ACC112 (cell line): ENCODE measurements around the gene TRNAU1AP.
"Not testable (repeated sequence)": the region's sequence is repeated elsewhere in the genome, so short reads cannot be mapped to it uniquely, and the experiment has no call there.

ENCODE experiments used
- H2AFZ ChIP-seq: fragments of 200-600 bp; sonication (generic); one replicate; pipeline ENCODE4 v1.6.0; 2017; ENCODE audit warnings: antibody characterized with exemption, low read length; ENCODE audit not compliant: unreplicated experiment
- H3K27ac ChIP-seq: fragments of 200-600 bp; sonication (generic); 2 replicates; pipeline ENCODE4 v1.5.1; 2014; ENCODE audit warnings: low read depth, mild to moderate bottlenecking, antibody characterized with exemption, low read length, moderate library complexity
- H3K27me3 ChIP-seq: fragments of 200-600 bp; sonication (generic); 2 replicates; pipeline ENCODE4 v1.6.1; 2014; ENCODE audit warnings: mild to moderate bottlenecking, antibody characterized with exemption, low read length, moderate library complexity, mixed read lengths; ENCODE audit not compliant: insufficient read depth
- H3K36me3 ChIP-seq: fragments of 200-600 bp; sonication (generic); 2 replicates; pipeline ENCODE4 v1.6.1; 2016; ENCODE audit warnings: mild to moderate bottlenecking, antibody characterized with exemption, low read length, moderate library complexity, mixed read lengths; ENCODE audit not compliant: insufficient read depth
- H3K4me1 ChIP-seq: fragments of 200-600 bp; sonication (generic); one replicate; pipeline ENCODE4 v1.6.1; 2016; ENCODE audit warnings: low read length, mixed read lengths; ENCODE audit not compliant: insufficient read depth, unreplicated experiment, control insufficient read depth
- H3K4me3 ChIP-seq: fragments of 200-600 bp; sonication (generic); 2 replicates; pipeline ENCODE4 v1.5.1; 2014; ENCODE audit warnings: mild to moderate bottlenecking, low read depth, low read length
- H3K79me2 ChIP-seq: fragments of 200-600 bp; sonication (generic); one replicate; pipeline ENCODE4 v1.6.0; 2016; ENCODE audit warnings: low read length; ENCODE audit not compliant: control insufficient read depth, unreplicated experiment, insufficient read depth

Gene TRNAU1AP

GRCh38 chr1:28545246-28545628 lies 7.6 kb upstream of the TRNAU1AP start:
- no peaks in the 10 kb centered on the region for H3K36me3 ChIP-seq
- no peak overlapping the region for H3K4me3 ChIP-seq
- H3K79me2 ChIP-seq, result no peaks in the 10 kb centered on the region
- no peak overlapping the region for H3K27ac ChIP-seq
- H3K27me3 ChIP-seq, result no peaks in the 10 kb centered on the region
- no peak overlapping the region for H2AFZ ChIP-seq
- no peaks in the 10 kb centered on the region for H3K4me1 ChIP-seq

- peaks cover 3% of the 10 kb centered on the region for H3K79me2 ChIP-seq
- no peaks in the 10 kb centered on the region for H3K36me3 ChIP-seq
- no peaks in the 10 kb centered on the region for H3K27me3 ChIP-seq
- no peak overlapping the region for H3K4me3 ChIP-seq
- no peaks in the 10 kb centered on the region for H3K4me1 ChIP-seq
- H3K27ac ChIP-seq, result no peak overlapping the region
- H2AFZ ChIP-seq, result no peak overlapping the region
These were observed 4.6 kb upstream of the TRNAU1AP start for GRCh38 chr1:28548318-28548717.

DNA sequence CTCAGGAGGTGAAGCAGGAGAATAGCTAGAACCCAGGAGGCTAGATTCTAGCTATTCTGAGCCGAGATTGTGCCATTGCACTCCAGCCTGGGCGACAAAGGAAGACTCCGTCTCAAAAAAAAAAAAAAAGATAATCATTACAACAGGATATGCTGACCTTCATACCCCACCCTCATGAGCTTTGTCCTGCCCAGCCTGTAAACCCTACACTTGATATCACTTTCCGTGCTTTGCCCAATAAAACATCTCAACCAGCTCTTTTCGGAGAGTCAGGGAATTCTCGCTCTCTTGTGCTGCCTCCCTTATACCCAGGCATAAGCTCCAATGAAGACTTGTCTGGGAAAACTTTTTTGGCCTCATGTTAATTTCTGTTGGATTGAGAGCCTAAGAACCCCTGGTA lies 1.5 kb upstream of the TRNAU1AP start:
- H3K4me3 ChIP-seq, result no peak overlapping the region
- peaks cover 14% of the 10 kb centered on the region for H3K79me2 ChIP-seq
- no peak overlapping the region for H3K27ac ChIP-seq
- H3K4me1 ChIP-seq, result peaks cover 6% of the 10 kb centered on the region
- no peak overlapping the region for H2AFZ ChIP-seq
- no peaks in the 10 kb centered on the region for H3K27me3 ChIP-seq
- no peaks in the 10 kb centered on the region for H3K36me3 ChIP-seq

DNA sequence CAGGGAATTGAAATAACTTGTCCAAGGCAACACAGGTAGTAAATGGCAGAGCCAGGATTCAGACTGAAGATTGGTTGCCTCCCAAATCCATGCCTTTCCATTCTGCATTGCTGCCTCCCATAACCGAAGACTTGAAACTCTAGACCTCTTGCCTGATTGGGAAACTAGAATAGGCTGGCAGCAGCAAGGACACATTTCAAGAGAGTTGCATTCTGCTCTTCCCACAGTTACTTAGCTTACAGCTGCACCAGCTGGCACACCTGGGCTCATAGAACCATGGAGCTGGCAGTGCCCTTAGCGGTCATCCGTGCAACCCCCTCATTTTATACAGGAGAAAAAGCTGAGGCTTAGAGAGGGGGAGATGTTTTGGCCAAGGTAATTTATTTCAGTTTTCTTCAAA lies 8.0 kb downstream of the TRNAU1AP start:
- Histone ChIP-seq H3K27ac (no peak overlapping the region), H3K4me3 (no peak overlapping the region), H2AFZ (no peak overlapping the region), H3K27me3 (no peaks in the 10 kb centered on the region), H3K4me1 (no peaks in the 10 kb centered on the region), H3K79me2 (no peaks in the 10 kb centered on the region), H3K36me3 (peaks cover 27% of the 10 kb centered on the region)

DNA sequence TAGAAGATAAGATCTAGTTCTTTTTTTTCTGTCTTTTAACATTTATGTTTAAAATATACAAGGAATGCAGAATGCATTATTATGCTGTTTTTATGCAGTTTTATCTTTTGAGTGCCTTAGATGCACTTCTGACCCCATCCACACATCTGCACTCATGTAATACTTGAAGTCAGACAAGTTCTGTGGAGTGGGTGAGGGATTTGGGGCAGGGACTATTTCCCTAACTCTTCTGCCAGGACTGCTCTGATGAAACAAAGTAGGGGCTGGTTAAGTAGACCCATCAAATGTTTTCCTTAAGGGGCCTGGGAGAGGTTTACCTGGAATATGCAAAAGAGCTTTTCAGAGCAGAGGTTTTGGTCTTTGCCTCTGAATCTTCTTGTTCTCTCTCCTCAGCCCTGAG lies 11.4 kb downstream of the TRNAU1AP start:
- Histone ChIP-seq H3K27me3 (no peaks in the 10 kb centered on the region), H3K27ac (no peak overlapping the region), H3K36me3 (peaks cover 31% of the 10 kb centered on the region), H3K4me3 (no peak overlapping the region), H3K79me2 (no peaks in the 10 kb centered on the region), H2AFZ (no peak overlapping the region), H3K4me1 (no peaks in the 10 kb centered on the region)

DNA sequence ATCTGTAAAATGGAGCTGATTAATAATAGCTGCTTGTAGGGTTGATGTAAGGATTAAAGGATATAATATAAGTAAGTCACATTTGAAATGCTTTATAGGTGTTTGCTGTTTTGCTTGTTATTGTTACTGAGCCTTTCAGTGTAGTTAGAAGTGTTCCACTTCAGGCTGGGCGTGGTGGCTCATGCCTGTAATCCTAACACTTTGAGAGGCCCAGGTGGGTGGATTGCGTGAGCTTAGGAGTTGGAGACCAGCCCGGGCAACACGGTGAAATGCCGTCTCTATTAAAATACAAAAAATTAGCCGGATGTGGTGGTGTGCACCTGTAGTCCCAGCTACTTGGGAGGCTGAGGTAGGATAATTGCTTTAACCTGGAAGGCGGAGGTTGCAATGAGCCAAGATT lies 12.2 kb downstream of the TRNAU1AP start:
- Histone ChIP-seq H3K4me3 (no peak overlapping the region), H3K79me2 (no peaks in the 10 kb centered on the region), H3K36me3 (peaks cover 27% of the 10 kb centered on the region)

DNA sequence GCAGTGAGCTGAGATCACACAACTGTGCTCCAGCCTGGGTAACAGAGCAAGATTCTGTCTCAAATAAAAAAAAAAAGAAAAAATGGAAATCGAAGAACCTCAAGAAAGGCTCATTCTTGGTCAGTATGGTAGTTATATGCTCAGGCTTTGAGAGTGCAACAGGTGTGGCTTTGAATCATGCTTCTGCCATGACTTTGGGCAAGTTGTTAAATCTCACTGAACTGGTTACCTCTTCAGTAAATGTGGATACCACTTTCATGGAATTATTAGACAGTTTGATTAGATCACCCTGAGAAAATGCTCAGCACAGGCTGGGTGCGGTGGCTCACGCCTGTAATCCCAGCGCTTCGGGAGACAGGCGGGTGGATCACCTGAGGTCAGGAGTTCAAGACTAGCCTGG lies 12.8 kb downstream of the TRNAU1AP start:
- Histone ChIP-seq H3K36me3 (peaks cover 24% of the 10 kb centered on the region), H3K4me1 (no peaks in the 10 kb centered on the region), H3K27ac (no peak overlapping the region), H3K27me3 (no peaks in the 10 kb centered on the region), H2AFZ (no peak overlapping the region), H3K4me3 (no peak overlapping the region), H3K79me2 (no peaks in the 10 kb centered on the region)

More for the DNA sequence above, 12.2 kb downstream of the TRNAU1AP start:
- no peak overlapping the region for H2AFZ ChIP-seq
- no peaks in the 10 kb centered on the region for H3K27me3 ChIP-seq
- no peaks in the 10 kb centered on the region for H3K4me1 ChIP-seq
- H3K27ac ChIP-seq, result no peak overlapping the region

DNA sequence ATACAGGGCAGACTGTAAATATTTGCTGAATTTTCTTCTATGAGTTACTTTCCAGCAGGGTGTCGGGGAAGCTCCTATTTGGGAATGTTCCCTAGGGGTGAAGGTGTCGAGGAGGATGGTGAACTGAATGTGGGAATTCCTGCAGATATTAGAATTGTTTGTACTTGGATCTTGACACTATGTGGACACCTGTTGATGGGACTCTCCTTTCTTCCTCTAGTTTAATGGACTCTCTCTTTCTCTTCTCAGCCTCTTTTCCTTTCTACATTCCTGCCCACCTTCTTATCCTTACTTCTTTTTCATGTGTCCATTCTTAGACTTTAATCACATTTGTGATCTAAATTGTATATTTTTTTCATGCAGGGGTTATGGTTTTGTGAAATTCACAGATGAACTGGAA lies 14.0 kb downstream of the TRNAU1AP start:
- Histone ChIP-seq H3K36me3 (peaks cover 22% of the 10 kb centered on the region), H3K27ac (no peak overlapping the region), H3K79me2 (no peaks in the 10 kb centered on the region), H3K4me3 (no peak overlapping the region), H3K27me3 (no peaks in the 10 kb centered on the region), H3K4me1 (no peaks in the 10 kb centered on the region), H2AFZ (no peak overlapping the region)

- H2AFZ ChIP-seq, result no peak overlapping the region
- peaks cover 29% of the 10 kb centered on the region for H3K36me3 ChIP-seq
- no peaks in the 10 kb centered on the region for H3K27me3 ChIP-seq
These were observed 19.0 kb downstream of the TRNAU1AP start for GRCh38 chr1:28571911-28572310.

GRCh38 chr1:28572891-28573290 lies 20.0 kb downstream of the TRNAU1AP start:
- not testable (repeated sequence) for H2AFZ ChIP-seq, H3K4me3 ChIP-seq, H3K79me2 ChIP-seq, H3K4me1 ChIP-seq, H3K27me3 ChIP-seq
- peaks cover 30% of the 10 kb centered on the region for H3K36me3 ChIP-seq
- H3K27ac ChIP-seq, result peak overlapping the region; percentile 65

More at GRCh38 chr1:28571911-28572310, 19.0 kb downstream of the TRNAU1AP start:
- H3K27ac ChIP-seq, result no peak overlapping the region; the same call in 1 of the 2 replicates
- no peaks in the 10 kb centered on the region for H3K79me2 ChIP-seq
- H3K4me3 ChIP-seq, result no peak overlapping the region
- no peaks in the 10 kb centered on the region for H3K4me1 ChIP-seq

DNA sequence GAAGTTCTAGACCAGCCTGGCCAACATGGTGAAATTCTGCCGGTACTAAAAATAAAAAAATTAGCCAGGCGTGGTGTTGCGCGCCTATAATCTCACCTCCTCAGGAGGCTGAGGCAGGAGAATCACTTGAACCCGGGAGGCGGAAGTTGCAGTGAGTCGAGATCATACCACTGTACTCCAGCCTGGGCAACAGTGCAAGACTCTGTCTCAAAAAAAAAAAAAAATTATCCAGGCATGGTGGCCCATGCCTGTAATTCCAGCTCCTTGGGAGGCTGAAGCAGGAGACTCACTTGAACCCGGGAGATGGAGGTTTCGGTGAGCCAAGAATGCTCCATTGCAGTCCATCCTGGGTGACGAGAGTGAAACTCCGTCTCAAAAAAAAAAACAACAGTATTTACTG lies 20.7 kb downstream of the TRNAU1AP start:
- Histone ChIP-seq H2AFZ (no peak overlapping the region), H3K4me3 (no peak overlapping the region), H3K36me3 (peaks cover 34% of the 10 kb centered on the region), H3K27ac (0 out of 2 replicates have a peak overlapping the region, but pooled peaks have one; percentile 35), H3K27me3 (no peaks in the 10 kb centered on the region), H3K4me1 (no peaks in the 10 kb centered on the region), H3K79me2 (peaks cover 1% of the 10 kb centered on the region)
